ENCODE measurements around the gene LGSN.
"Not testable (repeated sequence)": the region's sequence is repeated elsewhere in the genome, so short reads cannot be mapped to it uniquely, and the experiment has no call there.

Gene LGSN

GRCh38 chr6:63230511-63230910 lies 89.3 kb downstream of the LGSN start:
- DNase-seq, result not testable (repeated sequence)

GRCh38 chr6:63230027-63230426 lies 89.8 kb downstream of the LGSN start:
- not testable (repeated sequence) for DNase-seq

- DNase-seq, result not testable (repeated sequence)
Observed at GRCh38 chr6:63227928-63228894, 91.6 kb downstream of the LGSN start.

- DNase-seq, result not testable (repeated sequence)
Observed at GRCh38 chr6:63225987-63226386, 93.8 kb downstream of the LGSN start.

All from NCI-H2227 treated with DMSO at 0.1 percent for 48 hours (cell line).